Heart left ventricle (tissue), 16 donors: ENCODE results near the gene ACAP2. TPM values are rescaled to one million over a fixed set of nuclear protein-coding genes. Genes with fewer than 3 reads are reported as not detected.
A peak's percentile ranks its signal among the peaks of the same experiment; 100 is the strongest.

Experiments used
- ATAC-seq, 4 donors: fragments of 200-7000 bp; cut with Tn5 transposase; one replicate each; pipeline ENCODE4 v1.9.1; 2020 to 2022; ENCODE audit warnings: moderate library complexity in 4 of 4, mild to moderate bottlenecking in 3 of 4, moderate number of reproducible peaks in 1 of 4
- DNase-seq, 5 donors: peaks; one replicate each; pipeline ENCODE4 v3.0.0-alpha.2; 2020
- H3K27ac ChIP-seq, 12 donors: fragments of 200-600 bp; sonication (generic) in 4 of 12; one replicate each; pipeline versions ENCODE4 v1.5.0 to v1.8.0; 2016 to 2022; ENCODE audit warnings: mild to moderate bottlenecking in 2 of 12
- H3K27me3 ChIP-seq, 9 donors: fragments of 200-600 bp; sonication (generic) in 2 of 9; one replicate each; pipeline versions ENCODE4 v1.5.1 to v1.8.0; 2016 to 2022; ENCODE audit warnings: mild to moderate bottlenecking in 3 of 9
- H3K36me3 ChIP-seq, 9 donors: fragments of 200-600 bp; sonication (generic) in 2 of 9; one replicate each; pipeline versions ENCODE4 v1.5.0 to v1.8.0; 2018 to 2022; ENCODE audit warnings: mild to moderate bottlenecking in 2 of 9
- H3K4me1 ChIP-seq, 12 donors: fragments of 200-600 bp; sonication (generic) in 4 of 12; one replicate each; pipeline versions ENCODE4 v1.5.0 to v1.8.0; 2016 to 2022; ENCODE audit warnings: mild to moderate bottlenecking in 3 of 12
- H3K4me3 ChIP-seq, 12 donors: fragments of 200-600 bp; sonication (generic) in 4 of 12; one replicate each; pipeline versions ENCODE4 v1.5.0 to v1.8.0; 2017 to 2022; ENCODE audit warnings: mild to moderate bottlenecking in 9 of 12, moderate library complexity in 4 of 12
- H3K9me3 ChIP-seq, 12 donors: fragments of 200-600 bp; sonication (generic) in 4 of 12; one replicate each; pipeline versions ENCODE4 v1.5.0 to v1.8.0; 2016 to 2022; ENCODE audit warnings: mild to moderate bottlenecking in 1 of 12
- POLR2A ChIP-seq, 2 donors: fragments of 450-650 bp; IDR thresholded peaks; one replicate each; pipeline ENCODE4 v1.6.1; 2017; ENCODE audit warnings: antibody characterized with exemption in 2 of 2, mild to moderate bottlenecking in 2 of 2, moderate library complexity in 2 of 2
- WGBS, 4 donors: extraction: QIAGEN DNeasy Blood & Tissue Kit in 2 of 4; methylation state at CpG; one replicate each; pipeline versions ENCODE4 v1.1.5 to v1.1.7; 2013 to 2018; 5-methylcytosine and 5-hydroxymethylcytosine counted together
- intact Hi-C, 10 donors: fragments of 100-400 bp; cut with DNase I; formaldehyde crosslinking; loops; one replicate each; pipeline versions ENCODE4 v1.11.1 to v1.14.2; 2022
- polyA plus RNA-seq, 2 donors: library from polyadenylated mRNA; stranded (reverse); fragments of 200-250 nt; gene quantifications; one replicate each; pipeline ENCODE4 v1.2.3, GENCODE V29; 2013
- total RNA-seq, 9 donors: library from RNA; depleted of rRNA in 2 of 9; stranded (reverse); fragments of >200 nt in 2 of 9; fragmentation: NEBNext Ultra II Directional in 3 of 9; extraction: Animal tissue kit (Norgen Biotek cat#: 25700) in 3 of 9; gene quantifications; one replicate each; pipeline versions ENCODE4 v1.1.0 to v1.2.4, GENCODE V29; 2016 to 2023
- TF ChIP-seq, protein P1 (sequence below), 12 donors: fragments of 200-600 bp; sonication (generic) in 4 of 12; IDR thresholded peaks; one replicate each; pipeline versions ENCODE4 v1.5.0 to v1.8.0; 2018 to 2022; ENCODE audit warnings: antibody characterized with exemption in 12 of 12, mild to moderate bottlenecking in 5 of 12
- donor health status: ischemic (EF 13 %, LVEDD 7.1; RV severe dilation, severe dysfunction).
- donor health status: healthy with polysubstance abuse.
- donor health status: DM: no; HTN: yes; CAD: no.
- donor health status: DM: no; HTN: no; CAD: no.
- donor health status: ischemic (EF 25% LVEDD 6.9; RV normal size, moderate dysfunction).
- donor health status: ischemic (EF 25% LVEDD 5.7; RV mildly dilated, moderate dysfunction).
- donor health status: healthy.
- donor health status: DM: yes; HTN: yes; CAD: no.
- donor health status: ischemic (EF 35%, LVEDD 5.7; RV mildly dilated, moderate dysfunction).
- donor health status: nonischemic (EF 11% LVEDD 7.7; RV severe dilation, severe dysfunction).
- donor health status: DM: yes; HTN: yes; CAD: no.
- donor health status: PGD.
- donor health status: ischemic (EF 29% LVEDD 5.4; RV normal size, mild dysfunction).
- donor health status: nonischemic (EF 23%, LVEDD 6.1; RV moderate dilation, normal function).

The ACAP2 gene
- total and polyA plus RNA-seq, 11 donors, result 4.4 to 39.2 (median 15.4) TPM

- TF ChIP-seq POLR2A (IDR thresholded peaks at IDR 0.05), result no peak
- TF ChIP-seq, protein P1, sequence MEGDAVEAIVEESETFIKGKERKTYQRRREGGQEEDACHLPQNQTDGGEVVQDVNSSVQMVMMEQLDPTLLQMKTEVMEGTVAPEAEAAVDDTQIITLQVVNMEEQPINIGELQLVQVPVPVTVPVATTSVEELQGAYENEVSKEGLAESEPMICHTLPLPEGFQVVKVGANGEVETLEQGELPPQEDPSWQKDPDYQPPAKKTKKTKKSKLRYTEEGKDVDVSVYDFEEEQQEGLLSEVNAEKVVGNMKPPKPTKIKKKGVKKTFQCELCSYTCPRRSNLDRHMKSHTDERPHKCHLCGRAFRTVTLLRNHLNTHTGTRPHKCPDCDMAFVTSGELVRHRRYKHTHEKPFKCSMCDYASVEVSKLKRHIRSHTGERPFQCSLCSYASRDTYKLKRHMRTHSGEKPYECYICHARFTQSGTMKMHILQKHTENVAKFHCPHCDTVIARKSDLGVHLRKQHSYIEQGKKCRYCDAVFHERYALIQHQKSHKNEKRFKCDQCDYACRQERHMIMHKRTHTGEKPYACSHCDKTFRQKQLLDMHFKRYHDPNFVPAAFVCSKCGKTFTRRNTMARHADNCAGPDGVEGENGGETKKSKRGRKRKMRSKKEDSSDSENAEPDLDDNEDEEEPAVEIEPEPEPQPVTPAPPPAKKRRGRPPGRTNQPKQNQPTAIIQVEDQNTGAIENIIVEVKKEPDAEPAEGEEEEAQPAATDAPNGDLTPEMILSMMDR (IDR thresholded peaks at IDR 0.05), result no peak
- Histone ChIP-seq H3K4me3 (no peak overlapping the region), H3K9me3 (no peaks in the 10 kb centered on the region), H3K27me3 (no peaks in the 10 kb centered on the region), H3K36me3 (no peaks in the 10 kb centered on the region), H3K4me1 (peaks cover 0 to 16% (median 0%) of the 10 kb centered on the region in 12 donors), H3K27ac (no peak overlapping the region)
- intact Hi-C loops, result no loop called here
- ATAC-seq (no peak), DNase-seq (no peak)
- 28 to 39% (median 33%) methylated on average over 7 of the region's 7 CpGs for WGBS, 4 donors
These were observed 18.9 kb upstream of the ACAP2 start for GRCh38 chr3:195461594-195462307.

- no peak overlapping the region for H3K27ac ChIP-seq
- TF ChIP-seq POLR2A (IDR thresholded peaks at IDR 0.05), result no peak
- TF ChIP-seq, protein P1 (IDR thresholded peaks at IDR 0.05), result no peak
- no peaks in the 10 kb centered on the region for H3K36me3 ChIP-seq
- DNase-seq (no peak), ATAC-seq (no peak)
- no peaks in the 10 kb centered on the region for H3K27me3 ChIP-seq
- intact Hi-C loops, result no loop called here
- no peaks in the 10 kb centered on the region for H3K9me3 ChIP-seq
- H3K4me3 ChIP-seq, result no peak overlapping the region
- peaks cover 0 to 16% (median 0%) of the 10 kb centered on the region in 12 donors for H3K4me1 ChIP-seq
- 92 to 94% (median 93%) methylated on average over 2 of the region's 2 CpGs for WGBS, 4 donors
These were observed 17.4 kb upstream of the ACAP2 start for GRCh38 chr3:195460091-195460713.

DNA sequence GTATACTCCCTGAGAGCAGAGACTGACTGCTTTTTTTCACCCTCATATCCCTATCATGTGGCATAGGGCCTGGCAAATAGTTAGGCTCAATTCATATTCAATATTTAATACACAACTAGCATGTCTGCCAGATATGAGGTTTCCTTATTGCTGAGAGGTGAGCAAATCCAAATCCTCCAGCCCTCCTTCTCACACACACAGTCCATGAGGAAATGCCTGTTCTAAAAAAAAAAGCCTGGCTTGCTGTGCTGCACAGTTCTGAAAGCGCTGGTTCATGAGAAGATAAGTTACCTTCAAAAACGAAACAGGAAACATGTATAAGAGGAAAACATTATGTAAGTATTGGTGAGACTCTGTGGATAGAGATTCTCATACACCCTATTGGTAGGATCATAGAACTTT, 15.5 kb upstream of the ACAP2 start:
- DNase-seq (no peak), ATAC-seq (peak in 2 of 4 donors; percentile 32 to 50)
- no peaks in the 10 kb centered on the region for H3K27me3 ChIP-seq
- H3K36me3 ChIP-seq, result no peaks in the 10 kb centered on the region
- TF ChIP-seq, protein P1 (IDR thresholded peaks at IDR 0.05), result no peak
- TF ChIP-seq POLR2A (IDR thresholded peaks at IDR 0.05), result no peak
- H3K4me3 ChIP-seq, result peak overlapping the region in 1 of 12 donors; percentile 10
- H3K9me3 ChIP-seq, result peaks cover 0 to 6% (median 0%) of the 10 kb centered on the region in 12 donors
- 27 to 33% (median 30%) methylated on average over 2 of the region's 2 CpGs for WGBS, 4 donors
- intact Hi-C loops, result no loop called here
- H3K27ac ChIP-seq, result peak overlapping the region in 1 of 12 donors; percentile 58
- peaks cover 0 to 16% (median 0%) of the 10 kb centered on the region in 12 donors for H3K4me1 ChIP-seq

GRCh38 chr3:195455789-195456188, 13.0 kb upstream of the ACAP2 start:
- ATAC-seq, result no peak
- DNase-seq, result no peak
- TF ChIP-seq, protein P1 (IDR thresholded peaks at IDR 0.05), result no peak
- TF ChIP-seq POLR2A (IDR thresholded peaks at IDR 0.05), result no peak
- H3K4me3 ChIP-seq, result no peak overlapping the region
- peaks cover 0 to 6% (median 0%) of the 10 kb centered on the region in 12 donors for H3K9me3 ChIP-seq
- intact Hi-C loops, result no loop called here
- no peaks in the 10 kb centered on the region for H3K27me3 ChIP-seq
- WGBS, 4 donors, result 89 to 95% (median 93%) methylated on average over 7 of the region's 7 CpGs
- H3K4me1 ChIP-seq, result peaks cover 0 to 23% (median under 1%) of the 10 kb centered on the region in 12 donors
- H3K36me3 ChIP-seq, result no peaks in the 10 kb centered on the region
- H3K27ac ChIP-seq, result no peak overlapping the region
